Measurements from ENCODE around the gene FBXW4. TPM values are rescaled to one million over a fixed set of nuclear protein-coding genes. Genes with fewer than 3 reads are reported as not detected.

FBXW4 gene
- polyA plus RNA-seq, 1 donor from 2014 or later, result 7.7 TPM

GRCh38 chr10:101611096-101611905, 83.7 kb downstream of the FBXW4 start:
- no peak overlapping the region for H3K4me2 ChIP-seq (ENCODE audit: low read length)
- H3K36me3 ChIP-seq (ENCODE audit: insufficient read depth, low read length), result no peaks in the 10 kb centered on the region
- no peak overlapping the region for H3K4me3 ChIP-seq (ENCODE audit: low read length)
- peaks cover 4% of the 10 kb centered on the region for H3K27me3 ChIP-seq (ENCODE audit: insufficient read depth, low read depth, low read length)
- H2AFZ ChIP-seq (ENCODE audit: low read depth, low read length), result no peak overlapping the region
- H3K79me2 ChIP-seq (replicated peaks; ENCODE audit: insufficient read depth, low read length), result no peaks in the 10 kb centered on the region
- no peaks in the 10 kb centered on the region for H3K9me2 ChIP-seq (ENCODE audit: insufficient read depth, low read length)
- H4K20me1 ChIP-seq (ENCODE audit: insufficient read depth), result no peaks in the 10 kb centered on the region
- H3F3A ChIP-seq (ENCODE audit: insufficient read depth, low read length, poor library complexity, severe bottlenecking), result no peaks in the 10 kb centered on the region
- H3K9ac ChIP-seq (ENCODE audit: low read length), result no peak overlapping the region
- H3K27ac ChIP-seq (ENCODE audit: low read length), result no peak overlapping the region
- TF ChIP-seq SMC3 (conservative IDR thresholded peaks at IDR 0.05; ENCODE audit: poor library complexity) (no peak), CTCF (IDR thresholded peaks at IDR 0.05; ENCODE audit: poor library complexity, severe bottlenecking) (no peak), TAF1 (IDR thresholded peaks at IDR 0.05; ENCODE audit: low read depth) (no peak), RAD21 (conservative IDR thresholded peaks at IDR 0.05) (no peak), REST (IDR thresholded peaks at IDR 0.05; ENCODE audit: borderline replicate concordance) (no peak), EP300 (conservative IDR thresholded peaks at IDR 0.05; ENCODE audit: poor library complexity, severe bottlenecking) (no peak), EZH2 (IDR thresholded peaks at IDR 0.05; ENCODE audit: borderline replicate concordance, insufficient read depth, low read length, poor library complexity, severe bottlenecking) (no peak), POLR2AphosphoS5 (IDR thresholded peaks at IDR 0.05) (no peak), MXI1 (conservative IDR thresholded peaks at IDR 0.05; ENCODE audit: poor library complexity, severe bottlenecking) (no peak)
- no peaks in the 10 kb centered on the region for H3K9me3 ChIP-seq (ENCODE audit: low read length)

- Histone ChIP-seq H3K36me3 (ENCODE audit: insufficient read depth, low read length) (no peaks in the 10 kb centered on the region), H3K9me3 (ENCODE audit: low read length) (no peaks in the 10 kb centered on the region), H3K4me3 (ENCODE audit: low read length) (no peak overlapping the region), H3K9me2 (ENCODE audit: insufficient read depth, low read length) (no peaks in the 10 kb centered on the region), H3F3A (ENCODE audit: insufficient read depth, low read length, poor library complexity, severe bottlenecking) (no peaks in the 10 kb centered on the region), H3K27me3 (ENCODE audit: insufficient read depth, low read depth, low read length) (no peaks in the 10 kb centered on the region), H3K79me2 (replicated peaks; ENCODE audit: insufficient read depth, low read length) (no peaks in the 10 kb centered on the region), H3K4me2 (ENCODE audit: low read length) (no peak overlapping the region), H2AFZ (ENCODE audit: low read depth, low read length) (no peak overlapping the region), H3K9ac (ENCODE audit: low read length) (no peak overlapping the region), H3K27ac (ENCODE audit: low read length) (no peak overlapping the region), H4K20me1 (ENCODE audit: insufficient read depth) (no peaks in the 10 kb centered on the region)
- TF ChIP-seq EP300 (conservative IDR thresholded peaks at IDR 0.05; ENCODE audit: poor library complexity, severe bottlenecking) (no peak), SMC3 (conservative IDR thresholded peaks at IDR 0.05; ENCODE audit: poor library complexity) (no peak), TAF1 (IDR thresholded peaks at IDR 0.05; ENCODE audit: low read depth) (no peak), MXI1 (conservative IDR thresholded peaks at IDR 0.05; ENCODE audit: poor library complexity, severe bottlenecking) (no peak), REST (IDR thresholded peaks at IDR 0.05; ENCODE audit: borderline replicate concordance) (no peak), RAD21 (conservative IDR thresholded peaks at IDR 0.05) (no peak), CTCF (IDR thresholded peaks at IDR 0.05; ENCODE audit: poor library complexity, severe bottlenecking) (no peak), POLR2AphosphoS5 (IDR thresholded peaks at IDR 0.05) (no peak), EZH2 (IDR thresholded peaks at IDR 0.05; ENCODE audit: borderline replicate concordance, insufficient read depth, low read length, poor library complexity, severe bottlenecking) (no peak)
Observed at GRCh38 chr10:101609481-101609880, 85.5 kb downstream of the FBXW4 start.
